Endothelial cell of umbilical vein (primary cell): ENCODE results near the gene PEDS1. TPM values are rescaled to one million over a fixed set of nuclear protein-coding genes. Genes with fewer than 3 reads are reported as not detected.

Experiments used
- BruUV-seq: library from RNA; stranded (reverse); fragments of 400-500 nt; replicated peaks from 2 replicates; lab custom pipeline; 2021; lab: Mats Ljungman, UMichigan
- CTCF ChIA-PET: fragments of 300-600, 350-600 bp; sonication (Branson Sonifier 250); formaldehyde crosslinking; loops from one replicate; lab custom pipeline; 2021; ENCODE audit warnings: antibody characterized with exemption, inconsistent platforms; lab: Charles Lee
- POLR2A ChIA-PET: fragments of 300-600, 350-600 bp; sonication (Branson Sonifier 250); formaldehyde crosslinking; loops from one replicate; lab custom pipeline; 2021; ENCODE audit warnings: antibody characterized with exemption, inconsistent platforms; lab: Charles Lee
- DNase-seq: peaks from one replicate; pipeline ENCODE4 v3.0.0-alpha.2; 2011; ENCODE audit warnings: low read depth, low spot score
- FAIRE-seq: peaks from 2 replicates; lab custom pipeline; 2011; peaks lifted over from hg19 to GRCh38; lab: Jason Lieb, UNC
- H2AFZ ChIP-seq: 2 replicates; pipeline ENCODE4 v1.6.0; 2012; ENCODE audit warnings: low read depth, low read length, control low read depth, inconsistent platforms
- H3K27ac ChIP-seq: 2 replicates; pipeline ENCODE4 v1.5.1; 2011; ENCODE audit warnings: low read depth, mild to moderate bottlenecking, control low read depth, low read length, moderate library complexity; ENCODE audit not compliant: insufficient read depth
- H3K27me3 ChIP-seq, 2 experiments: 2 replicates each; pipeline versions ENCODE4 v1.6.0 to v1.6.1; 2011; ENCODE audit warnings: low read length in 2 of 2, mixed read lengths in 1 of 2; ENCODE audit not compliant: control insufficient read depth in 2 of 2, insufficient read depth in 2 of 2
- H3K36me3 ChIP-seq, 2 experiments: 2 replicates in 1 of 2; 3 replicates in 1 of 2; pipeline ENCODE4 v1.5.1; 2011; ENCODE audit warnings: low read length in 2 of 2, mild to moderate bottlenecking in 1 of 2, moderate library complexity in 1 of 2; ENCODE audit not compliant: control insufficient read depth in 2 of 2, insufficient read depth in 2 of 2; ENCODE audit errors: extremely low read depth in 1 of 2
- H3K4me1 ChIP-seq: 3 replicates; pipeline ENCODE4 v1.5.1; 2011; ENCODE audit warnings: mild to moderate bottlenecking, low read length; ENCODE audit not compliant: control insufficient read depth, insufficient read depth; ENCODE audit errors: extremely low read depth
- H3K4me2 ChIP-seq: 2 replicates; pipeline ENCODE4 v1.6.1; 2011; ENCODE audit warnings: low read length, control low read depth, mixed read lengths; ENCODE audit not compliant: insufficient read depth
- H3K4me3 ChIP-seq, 3 experiments: fragments of 200-600 bp in 1 of 3; sonication (generic), shearing (Covaris generic) in 1 of 3; replicated peaks in 1 of 3; 2 replicates each; pipeline ENCODE4 v1.5.1; 2011 to 2016; ENCODE audit warnings: control low read depth in 3 of 3, low read length in 3 of 3, mild to moderate bottlenecking in 2 of 3, inconsistent platforms in 1 of 3, low read depth in 1 of 3, moderate library complexity in 1 of 3; ENCODE audit not compliant: insufficient read depth in 1 of 3
- H3K79me2 ChIP-seq: 2 replicates; pipeline ENCODE4 v1.6.0; 2012; ENCODE audit warnings: low read length, inconsistent platforms; ENCODE audit not compliant: control insufficient read depth, insufficient read depth
- H3K9ac ChIP-seq: replicated peaks from 2 replicates; pipeline ENCODE3; 2011; ENCODE audit warnings: low read length, control low read depth; ENCODE audit not compliant: insufficient read depth; ENCODE audit errors: extremely low read depth
- H3K9me1 ChIP-seq: replicated peaks from 3 replicates; pipeline ENCODE4 v1.6.0; 2011; ENCODE audit warnings: mild to moderate bottlenecking, low read length; ENCODE audit not compliant: control insufficient read depth, insufficient read depth; ENCODE audit errors: extremely low read depth
- H3K9me3 ChIP-seq: replicated peaks from 2 replicates; pipeline ENCODE4 v1.5.1; 2012; ENCODE audit warnings: low read length, inconsistent platforms; ENCODE audit not compliant: control insufficient read depth, insufficient read depth
- H4K20me1 ChIP-seq: replicated peaks from 2 replicates; pipeline ENCODE3; 2011; ENCODE audit warnings: mild to moderate bottlenecking, low read length; ENCODE audit not compliant: control insufficient read depth, insufficient read depth; ENCODE audit errors: extremely low read depth
- CTCF ChIP-seq, 2 donors: IDR thresholded peaks; 1 replicate in 1 of 2; 2 replicates in 1 of 2; pipeline ENCODE4 v1.5.1; 2011; ENCODE audit warnings: low read length in 2 of 2, mild to moderate bottlenecking in 2 of 2, moderate library complexity in 2 of 2, control low read depth in 1 of 2, inconsistent platforms in 1 of 2, low read depth in 1 of 2; ENCODE audit not compliant: insufficient read depth in 1 of 2; ENCODE audit errors: extremely low read depth in 1 of 2
- EZH2 ChIP-seq: IDR thresholded peaks from 2 replicates; pipeline ENCODE4 v1.6.1; 2012; ENCODE audit warnings: borderline replicate concordance, low read depth, mild to moderate bottlenecking, moderate library complexity, low read length, inconsistent platforms; ENCODE audit not compliant: severe bottlenecking
- FOS ChIP-seq: IDR thresholded peaks from 2 replicates; pipeline ENCODE4 v1.6.1; 2011; ENCODE audit warnings: mild to moderate bottlenecking, low read length, moderate library complexity, borderline replicate concordance; ENCODE audit not compliant: insufficient read depth
- GATA2 ChIP-seq: IDR thresholded peaks from 2 replicates; pipeline ENCODE4 v1.7.0; 2011; ENCODE audit warnings: low read depth, mild to moderate bottlenecking, moderate library complexity, mixed read lengths, low read length; ENCODE audit not compliant: insufficient read length, insufficient read depth
- JUN ChIP-seq: IDR thresholded peaks from 2 replicates; pipeline ENCODE4 v1.6.1; 2011; ENCODE audit warnings: borderline replicate concordance, low read depth; ENCODE audit not compliant: insufficient read length, insufficient read depth
- MAX ChIP-seq: IDR thresholded peaks from 2 replicates; pipeline ENCODE4 v1.6.1; 2011; ENCODE audit not compliant: insufficient read depth, insufficient read length
- MYC ChIP-seq: IDR thresholded peaks from one replicate; pipeline ENCODE4 v1.6.1; 2011; ENCODE audit warnings: mild to moderate bottlenecking, low read depth, low read length
- POLR2A ChIP-seq: IDR thresholded peaks from 2 replicates; pipeline ENCODE4 v1.6.1; 2012; ENCODE audit warnings: low read depth, mild to moderate bottlenecking, control low read depth, low read length
- POLR2AphosphoS5 ChIP-seq: IDR thresholded peaks from 2 replicates; pipeline ENCODE4 v1.6.1; 2012; ENCODE audit warnings: low read depth, mild to moderate bottlenecking, control low read depth, low read length, moderate library complexity; ENCODE audit not compliant: insufficient read depth
- dilution Hi-C: fragments of 300-500 bp; cut with MboI; formaldehyde crosslinking; loops from one replicate; pipeline ENCODE4 v1.15.0; 2019; ENCODE audit warnings: low sequenced_read_pairs; ENCODE audit not compliant: extremely low pct_ligation_motif_present
- intact Hi-C: fragments of 100-400 bp; cut with micrococcal nuclease; formaldehyde crosslinking; loops from one replicate; pipeline ENCODE4 v1.10.0; 2022
- polyA plus RNA-seq, 4 experiments: library from polyadenylated mRNA; depleted of rRNA in 3 of 4; stranded (reverse) in 3 of 4; unstranded in 1 of 4; fragments of >200 nt; gene quantifications; 2 replicates each; pipeline versions ENCODE4 v1.2.1 to v1.2.3, GENCODE V29; 2011 to 2012; ENCODE audit warnings: missing spikeins in 1 of 4
- total RNA-seq: library from RNA; stranded (reverse); gene quantifications from 2 replicates; pipeline ENCODE4 v1.2.3, GENCODE V29; 2021

The PEDS1 gene
- total and polyA plus RNA-seq, 2 donors (not counting 3 experiments of a cell fraction or from before 2014, with no cell fraction given), result 62.7 to 131 TPM

- BruUV-seq, result no TSS peak
- DNase-seq, result no peak
- no peak for TF ChIP-seq GATA2
- Histone ChIP-seq H3K4me1 (no peaks in the 10 kb centered on the region), H3K9me3 (no peaks in the 10 kb centered on the region), H3K9ac (no peak overlapping the region), H3K4me2 (no peak overlapping the region), H3K36me3 (no peaks in the 10 kb centered on the region), H3K27ac (no peak overlapping the region), H3K27me3 (no peaks in the 10 kb centered on the region), H4K20me1 (no peaks in the 10 kb centered on the region), H3K4me3 (no peak overlapping the region), H3K9me1 (no peaks in the 10 kb centered on the region), H3K79me2 (no peaks in the 10 kb centered on the region), H2AFZ (no peak overlapping the region)
- CTCF ChIA-PET, result no interaction called here
- POLR2A ChIA-PET, result no interaction called here
- dilution Hi-C loops, result no loop called here
- FAIRE-seq, result no peak
- intact Hi-C loops, result no loop called here
Measured at GRCh38 chr20:50200482-50201104, 47.1 kb upstream of the PEDS1 start.

- no peak for TF ChIP-seq FOS
- TF ChIP-seq MAX, result no peak
- TF ChIP-seq MYC, result no peak
- TF ChIP-seq CTCF (IDR thresholded peaks at IDR 0.05; ENCODE audit: extremely low read depth in 1 of 2, insufficient read depth in 1 of 2, low read depth in 1 of 2, low read length in 2 of 2), result no peak
- TF ChIP-seq POLR2AphosphoS5, result no peak
- no peak for TF ChIP-seq JUN
- no peak for TF ChIP-seq EZH2
- TF ChIP-seq POLR2A, result no peak
- TF ChIP-seq GATA2, result no peak
- intact Hi-C loops (no loop called here), dilution Hi-C loops (no loop called here)
- CTCF ChIA-PET, result interaction anchor here (1.0 kb wide), 1 partner anchor 388 kb away, joined by 4 read pairs; no protein-coding TSS in a partner anchor
- Histone ChIP-seq H3K79me2 (no peaks in the 10 kb centered on the region), H3K27ac (no peak overlapping the region), H3K36me3 (no peaks in the 10 kb centered on the region), H3K4me3 (no peak overlapping the region), H3K4me1 (no peaks in the 10 kb centered on the region), H3K4me2 (no peak overlapping the region), H3K9me3 (no peaks in the 10 kb centered on the region), H3K27me3 (no peaks in the 10 kb centered on the region), H3K9me1 (no peaks in the 10 kb centered on the region), H4K20me1 (no peaks in the 10 kb centered on the region), H3K9ac (no peak overlapping the region), H2AFZ (no peak overlapping the region)
- no peak for DNase-seq
- FAIRE-seq, result no peak
- no TSS peak for BruUV-seq
- POLR2A ChIA-PET, result no interaction called here
Measured at GRCh38 chr20:50199703-50200102, 46.2 kb upstream of the PEDS1 start.
